Measurements from ENCODE around the gene ZNF516. TPM values are rescaled to one million over a fixed set of nuclear protein-coding genes. Genes with fewer than 3 reads are reported as not detected.

Gene ZNF516
- total RNA-seq, 1 experiment from 2014 or later = 25.5 TPM

GRCh38 chr18:76458522-76459311 is 36.3 kb downstream of the ZNF516 start:
- ChIA-PET CTCF (no interaction called here), POLR2A (no interaction called here)
- no peaks in the 10 kb centered on the region for H3K36me3 Mint-ChIP-seq (ENCODE audit: insufficient read depth, unreplicated experiment)
- H3K4me3 Mint-ChIP-seq (ENCODE audit: unreplicated experiment) = no peak overlapping the region
- peaks cover 5% of the 10 kb centered on the region for H3K4me1 Mint-ChIP-seq (ENCODE audit: low read depth, unreplicated experiment)
- DNase-seq = no peak
- Histone ChIP-seq H3K4me3 (ENCODE audit: low read depth, low read length) (no peak overlapping the region), H3K27me3 (replicated peaks; ENCODE audit: control insufficient read depth, insufficient read depth, low read length) (no peaks in the 10 kb centered on the region), H3K4me1 (peaks cover 4% of the 10 kb centered on the region; the same call in 1 of the 2 replicates), H3K9me3 (no peaks in the 10 kb centered on the region), H3K36me3 (ENCODE audit: control insufficient read depth, insufficient read depth, low read length) (no peaks in the 10 kb centered on the region)
- H3K9me3 Mint-ChIP-seq (ENCODE audit: unreplicated experiment) = no peaks in the 10 kb centered on the region
- no peaks in the 10 kb centered on the region for H3K27me3 Mint-ChIP-seq (ENCODE audit: insufficient read depth, unreplicated experiment)
- no peak overlapping the region for H3K27ac Mint-ChIP-seq (ENCODE audit: unreplicated experiment)
- intact Hi-C loops (cut with micrococcal nuclease; ENCODE audit: unreplicated experiment) = no loop called here
- BruUV-seq (replicated peaks) = no TSS peak
- TF ChIP-seq CTCF (IDR thresholded peaks at IDR 0.05; ENCODE audit: insufficient read depth in 1 of 2, low read depth in 1 of 2, low read length in 1 of 2, severe bottlenecking in 1 of 2, unreplicated experiment in 1 of 2) = no peak

- intact Hi-C loops (cut with micrococcal nuclease; ENCODE audit: unreplicated experiment) = no loop called here
- H3K9me3 Mint-ChIP-seq (ENCODE audit: unreplicated experiment) = no peaks in the 10 kb centered on the region
- TF ChIP-seq CTCF (IDR thresholded peaks at IDR 0.05; ENCODE audit: insufficient read depth in 1 of 2, low read depth in 1 of 2, low read length in 1 of 2, severe bottlenecking in 1 of 2, unreplicated experiment in 1 of 2) = no peak
- Histone ChIP-seq H3K27me3 (replicated peaks; ENCODE audit: control insufficient read depth, insufficient read depth, low read length) (no peaks in the 10 kb centered on the region), H3K4me1 (peaks cover 4% of the 10 kb centered on the region; the same call in 1 of the 2 replicates), H3K36me3 (ENCODE audit: control insufficient read depth, insufficient read depth, low read length) (no peaks in the 10 kb centered on the region), H3K9me3 (no peaks in the 10 kb centered on the region), H3K4me3 (ENCODE audit: low read depth, low read length) (no peak overlapping the region)
- H3K4me3 Mint-ChIP-seq (ENCODE audit: unreplicated experiment) = no peak overlapping the region
- CTCF ChIA-PET = no interaction called here
- peaks cover 6% of the 10 kb centered on the region for H3K4me1 Mint-ChIP-seq (ENCODE audit: low read depth, unreplicated experiment)
- no peaks in the 10 kb centered on the region for H3K27me3 Mint-ChIP-seq (ENCODE audit: insufficient read depth, unreplicated experiment)
- no peak overlapping the region for H3K27ac Mint-ChIP-seq (ENCODE audit: unreplicated experiment)
- no TSS peak for BruUV-seq (replicated peaks)
- H3K36me3 Mint-ChIP-seq (ENCODE audit: insufficient read depth, unreplicated experiment) = no peaks in the 10 kb centered on the region
- POLR2A ChIA-PET = no interaction called here
- no peak for DNase-seq
Observed at GRCh38 chr18:76457957-76458356, 37.1 kb downstream of the ZNF516 start.

DNA sequence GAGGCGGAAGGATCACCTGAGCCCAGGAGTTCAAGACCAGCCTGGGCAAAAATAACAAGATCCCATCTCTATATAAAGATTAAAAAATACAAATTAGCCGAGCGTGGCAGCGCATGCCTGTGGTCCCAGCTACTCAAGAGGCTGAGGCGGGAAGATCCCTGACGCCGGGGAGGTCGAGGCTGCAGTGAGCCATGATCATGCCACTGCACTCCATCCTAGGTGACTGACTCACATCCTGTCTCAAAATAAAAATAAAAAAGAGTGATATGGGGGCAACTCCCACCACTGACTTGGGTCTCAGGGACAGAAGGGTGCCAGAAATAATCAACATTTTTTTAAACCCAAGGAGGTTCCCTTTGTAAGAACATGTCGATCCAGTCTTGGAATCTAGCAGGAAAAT is 37.6 kb downstream of the ZNF516 start:
- no peak for DNase-seq
- Histone ChIP-seq H3K9me3 (no peaks in the 10 kb centered on the region), H3K4me1 (peaks cover 4% of the 10 kb centered on the region; the same call in 1 of the 2 replicates), H3K27me3 (replicated peaks; ENCODE audit: control insufficient read depth, insufficient read depth, low read length) (no peaks in the 10 kb centered on the region), H3K36me3 (ENCODE audit: control insufficient read depth, insufficient read depth, low read length) (no peaks in the 10 kb centered on the region), H3K4me3 (ENCODE audit: low read depth, low read length) (no peak overlapping the region)
- H3K27ac Mint-ChIP-seq (ENCODE audit: unreplicated experiment) = no peak overlapping the region
- no TSS peak for BruUV-seq (replicated peaks)
- no peak overlapping the region for H3K4me3 Mint-ChIP-seq (ENCODE audit: unreplicated experiment)
- H3K4me1 Mint-ChIP-seq (ENCODE audit: low read depth, unreplicated experiment) = peaks cover 6% of the 10 kb centered on the region
- CTCF ChIA-PET = no interaction called here
- intact Hi-C loops (cut with micrococcal nuclease; ENCODE audit: unreplicated experiment) = no loop called here
- POLR2A ChIA-PET = no interaction called here
- TF ChIP-seq CTCF (IDR thresholded peaks at IDR 0.05; ENCODE audit: insufficient read depth in 1 of 2, low read depth in 1 of 2, low read length in 1 of 2, severe bottlenecking in 1 of 2, unreplicated experiment in 1 of 2) = no peak
- no peaks in the 10 kb centered on the region for H3K36me3 Mint-ChIP-seq (ENCODE audit: insufficient read depth, unreplicated experiment)
- H3K27me3 Mint-ChIP-seq (ENCODE audit: insufficient read depth, unreplicated experiment) = no peaks in the 10 kb centered on the region
- H3K9me3 Mint-ChIP-seq (ENCODE audit: unreplicated experiment) = no peaks in the 10 kb centered on the region

Measured in Caco-2 (cell line).